ENCODE data around the gene TJP1. TPM values are rescaled to one million over a fixed set of nuclear protein-coding genes. Genes with fewer than 3 reads are reported as not detected.
A peak's percentile ranks its signal among the peaks of the same experiment; 100 is the strongest.
"Not testable (repeated sequence)": the region's sequence is repeated elsewhere in the genome, so short reads cannot be mapped to it uniquely, and the experiment has no call there.

TJP1 gene
- total and polyA plus RNA-seq, 12 donors = 15.0 to 68.3 (median 50.1) TPM

DNA sequence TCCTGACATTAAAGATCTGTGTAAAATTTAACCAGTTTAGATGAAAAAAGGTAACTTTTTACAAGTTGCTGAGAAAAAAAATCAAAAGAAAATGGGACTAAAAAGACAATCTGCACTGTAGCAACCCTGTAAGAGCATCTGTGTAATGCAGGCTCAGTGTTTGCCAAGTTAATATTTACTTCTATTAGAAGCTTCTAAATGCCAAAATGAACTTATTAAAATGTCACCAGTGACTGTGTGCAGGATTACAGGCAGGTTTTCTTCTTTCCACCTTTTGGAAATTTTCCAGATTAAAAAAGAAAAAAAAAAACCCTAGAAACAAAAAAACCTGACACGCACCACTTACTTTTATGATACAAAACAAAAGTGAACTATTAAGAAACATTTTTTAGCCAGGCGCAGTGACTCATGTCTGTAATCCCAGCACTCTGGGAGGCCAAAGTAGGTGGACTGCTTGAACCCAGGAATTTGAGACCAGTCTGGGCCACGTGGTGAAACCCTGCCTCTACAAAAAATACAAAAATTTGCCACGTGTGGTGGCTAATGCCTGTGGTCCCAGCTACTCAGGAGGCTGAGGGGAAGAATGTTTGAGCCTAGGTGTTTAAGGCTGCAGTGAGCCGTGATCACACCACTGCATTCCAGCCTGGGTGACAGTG, 87.2 kb downstream of the TJP1 start:
- Histone ChIP-seq H3K4me3 (no peak overlapping the region), H3K9me3 (replicated peaks in 1 of 3) (no peaks in the 10 kb centered on the region), H3K36me3 (replicated peaks in 1 of 2) (peaks cover 0 to 24% of the 10 kb centered on the region in 2 donors), H3K27me3 (no peaks in the 10 kb centered on the region), H3K27ac (no peak overlapping the region), H3K4me1 (replicated peaks in 1 of 2) (peaks cover 0 to 5% of the 10 kb centered on the region in 2 donors)
- 85 to 86% (median 86%) methylated on average over 5 of the region's 5 CpGs for WGBS, 4 donors
- intact Hi-C loops (cut with DNase I) = no loop called here
- DNase-seq = no peak
- TF ChIP-seq, protein P1, sequence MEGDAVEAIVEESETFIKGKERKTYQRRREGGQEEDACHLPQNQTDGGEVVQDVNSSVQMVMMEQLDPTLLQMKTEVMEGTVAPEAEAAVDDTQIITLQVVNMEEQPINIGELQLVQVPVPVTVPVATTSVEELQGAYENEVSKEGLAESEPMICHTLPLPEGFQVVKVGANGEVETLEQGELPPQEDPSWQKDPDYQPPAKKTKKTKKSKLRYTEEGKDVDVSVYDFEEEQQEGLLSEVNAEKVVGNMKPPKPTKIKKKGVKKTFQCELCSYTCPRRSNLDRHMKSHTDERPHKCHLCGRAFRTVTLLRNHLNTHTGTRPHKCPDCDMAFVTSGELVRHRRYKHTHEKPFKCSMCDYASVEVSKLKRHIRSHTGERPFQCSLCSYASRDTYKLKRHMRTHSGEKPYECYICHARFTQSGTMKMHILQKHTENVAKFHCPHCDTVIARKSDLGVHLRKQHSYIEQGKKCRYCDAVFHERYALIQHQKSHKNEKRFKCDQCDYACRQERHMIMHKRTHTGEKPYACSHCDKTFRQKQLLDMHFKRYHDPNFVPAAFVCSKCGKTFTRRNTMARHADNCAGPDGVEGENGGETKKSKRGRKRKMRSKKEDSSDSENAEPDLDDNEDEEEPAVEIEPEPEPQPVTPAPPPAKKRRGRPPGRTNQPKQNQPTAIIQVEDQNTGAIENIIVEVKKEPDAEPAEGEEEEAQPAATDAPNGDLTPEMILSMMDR (IDR thresholded peaks at IDR 0.05) = no peak
- no peak for TF ChIP-seq POLR2A (IDR thresholded peaks at IDR 0.05)

DNA sequence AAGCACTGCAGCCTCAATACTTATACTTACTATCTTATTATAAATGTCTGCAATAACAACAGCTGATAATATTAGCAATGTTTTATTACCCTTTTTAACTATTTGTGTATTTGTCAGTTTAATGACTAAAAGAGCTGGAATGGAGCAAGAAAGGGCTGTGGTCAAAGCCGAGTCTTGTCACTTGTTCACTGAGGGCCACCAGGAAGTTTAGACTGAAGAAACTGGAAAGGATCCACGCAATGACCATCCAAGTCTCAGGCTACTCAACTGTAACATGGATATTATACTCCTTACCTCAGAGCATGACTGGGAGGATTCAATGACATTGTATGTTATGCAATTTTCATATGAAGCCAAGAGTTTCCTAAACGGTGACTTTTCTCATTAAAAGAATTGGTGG, 90.4 kb downstream of the TJP1 start:
- Histone ChIP-seq H3K4me3 (no peak overlapping the region), H3K9me3 (replicated peaks in 1 of 3) (no peaks in the 10 kb centered on the region), H3K4me1 (replicated peaks in 1 of 2) (peaks cover 0 to 5% of the 10 kb centered on the region in 2 donors), H3K27ac (peak overlapping the region in 1 of 5 donors; percentile 2), H3K27me3 (no peaks in the 10 kb centered on the region), H3K36me3 (replicated peaks in 1 of 2) (peaks cover 0 to 27% of the 10 kb centered on the region in 2 donors)
- no peak for DNase-seq
- 56 to 72% (median 63%) methylated on average over 3 of the region's 3 CpGs for WGBS, 4 donors
- no peak for TF ChIP-seq POLR2A (IDR thresholded peaks at IDR 0.05)
- TF ChIP-seq, protein P1 (IDR thresholded peaks at IDR 0.05) = no peak
- intact Hi-C loops (cut with DNase I) = no loop called here

DNA sequence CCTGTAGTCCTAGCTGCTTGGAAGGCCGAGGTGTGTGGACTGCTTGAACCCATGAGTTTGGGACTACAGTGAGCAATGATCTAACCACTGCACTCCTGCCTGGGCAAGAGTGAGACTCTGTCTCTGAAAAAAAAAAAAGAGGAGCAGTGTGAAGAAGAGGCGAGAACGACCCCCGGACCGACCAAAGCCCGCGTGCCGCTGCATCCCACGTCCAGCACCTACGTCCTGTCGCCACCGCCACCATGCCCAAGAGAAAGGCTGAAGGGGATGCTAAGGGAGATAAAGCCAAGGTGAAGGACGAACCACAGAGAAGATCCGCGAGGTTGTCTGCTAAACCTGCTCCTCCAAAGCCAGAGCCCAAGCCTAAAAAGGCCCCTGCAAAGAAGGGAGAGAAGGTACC, 91.8 kb downstream of the TJP1 start:
- H3K4me3 ChIP-seq; H3K9me3 ChIP-seq (replicated peaks in 1 of 3); H3K27me3 ChIP-seq; DNase-seq; H3K27ac ChIP-seq; H3K4me1 ChIP-seq (replicated peaks in 1 of 2); intact Hi-C loops (cut with DNase I): not testable (repeated sequence)
- peaks cover 0 to 28% of the 10 kb centered on the region in 2 donors for H3K36me3 ChIP-seq (replicated peaks in 1 of 2)
- WGBS, 4 donors = 94 to 96% (median 95%) methylated on average over 15 of the region's 15 CpGs

DNA sequence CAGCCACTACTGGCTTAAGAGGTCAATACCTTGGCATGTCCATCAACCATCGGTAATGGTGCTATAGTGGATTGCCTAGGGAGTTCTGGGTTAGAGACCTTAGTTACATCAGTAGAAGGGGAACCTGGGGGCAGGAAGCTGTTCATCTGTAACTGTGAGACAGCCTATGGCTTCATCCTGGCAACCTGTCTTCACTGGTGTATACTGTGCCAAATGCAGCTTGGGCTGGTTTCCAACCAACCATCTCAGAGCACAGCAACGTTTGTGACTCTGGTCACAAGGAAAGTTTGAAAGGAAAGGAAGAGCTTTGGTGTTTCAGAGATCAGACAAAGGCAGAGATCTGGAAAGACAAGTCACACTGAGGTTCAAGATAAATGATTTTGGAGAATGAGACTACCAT, 93.8 kb downstream of the TJP1 start:
- Histone ChIP-seq H3K4me3 (no peak overlapping the region), H3K27ac (no peak overlapping the region), H3K27me3 (no peaks in the 10 kb centered on the region), H3K9me3 (replicated peaks in 1 of 3) (no peaks in the 10 kb centered on the region), H3K36me3 (replicated peaks in 1 of 2) (peaks cover 0 to 21% of the 10 kb centered on the region in 2 donors), H3K4me1 (replicated peaks in 1 of 2) (peaks cover 0 to 5% of the 10 kb centered on the region in 2 donors)
- WGBS, 4 donors = 55 to 65% (median 61%) methylated on average over 2 of the region's 2 CpGs
- intact Hi-C loops (cut with DNase I) = no loop called here
- no peak for DNase-seq
- TF ChIP-seq, protein P1 (IDR thresholded peaks at IDR 0.05) = no peak
- no peak for TF ChIP-seq POLR2A (IDR thresholded peaks at IDR 0.05)

DNA sequence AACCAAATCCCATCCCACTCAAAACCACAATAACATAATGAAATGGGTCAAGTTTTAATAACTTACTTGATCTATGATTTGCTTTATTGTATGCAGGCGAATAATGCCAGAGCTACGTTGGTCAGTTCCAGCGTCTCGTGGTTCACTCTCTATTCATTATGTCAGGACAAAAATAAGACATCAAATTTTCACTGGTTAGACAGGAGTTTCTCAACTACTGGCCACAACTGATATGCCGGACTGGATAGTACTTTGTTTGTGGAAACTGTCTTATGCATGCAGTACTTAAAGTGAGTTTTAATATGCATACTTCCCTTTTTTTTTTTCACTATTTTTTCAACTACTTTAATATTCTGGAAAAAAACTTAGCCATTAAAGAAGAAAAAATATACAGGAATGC, 94.4 kb downstream of the TJP1 start:
- Histone ChIP-seq H3K36me3 (replicated peaks in 1 of 2) (peaks cover 0 to 16% of the 10 kb centered on the region in 2 donors), H3K9me3 (replicated peaks in 1 of 3) (no peaks in the 10 kb centered on the region), H3K27me3 (no peaks in the 10 kb centered on the region), H3K27ac (no peak overlapping the region), H3K4me1 (replicated peaks in 1 of 2) (peaks cover 0 to 5% of the 10 kb centered on the region in 2 donors), H3K4me3 (no peak overlapping the region)
- DNase-seq = no peak
- intact Hi-C loops (cut with DNase I) = no loop called here
- TF ChIP-seq, protein P1 (IDR thresholded peaks at IDR 0.05) = no peak
- no peak for TF ChIP-seq POLR2A (IDR thresholded peaks at IDR 0.05)
- WGBS, 4 donors = 92 to 96% (median 94%) methylated on average over 5 of the region's 5 CpGs
